Activated T-cell treated with anti-CD3 and anti-CD28 coated beads for 1 hour (primary cell): ENCODE measurements around the gene IL1RL1.
A peak's percentile ranks its signal among the peaks of the same experiment; 100 is the strongest.

Source experiments
- DNase-seq: peaks from one replicate; pipeline ENCODE4 v3.0.0-alpha.2; 2020; ENCODE audit warnings: low read depth

Gene IL1RL1

DNA sequence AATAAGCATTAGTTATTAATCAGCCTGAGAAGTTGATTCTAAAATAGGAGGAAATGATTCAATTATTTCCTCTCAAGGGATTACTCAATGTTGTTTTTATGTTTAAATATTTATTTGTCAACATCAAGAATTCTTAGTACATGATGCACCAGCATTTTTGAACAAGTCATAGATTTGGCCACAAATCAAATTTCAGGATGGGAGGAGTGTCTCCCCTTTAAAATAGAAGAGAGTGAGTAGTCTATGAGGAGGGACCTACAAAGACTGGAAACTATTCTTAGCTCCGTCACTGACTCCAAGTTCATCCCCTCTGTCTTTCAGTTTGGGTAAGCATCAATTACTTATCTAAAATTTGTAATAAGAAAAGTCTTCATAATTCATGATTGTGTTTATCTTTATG lies 25.6 kb downstream of the IL1RL1 start:
- DNase-seq = no peak

DNA sequence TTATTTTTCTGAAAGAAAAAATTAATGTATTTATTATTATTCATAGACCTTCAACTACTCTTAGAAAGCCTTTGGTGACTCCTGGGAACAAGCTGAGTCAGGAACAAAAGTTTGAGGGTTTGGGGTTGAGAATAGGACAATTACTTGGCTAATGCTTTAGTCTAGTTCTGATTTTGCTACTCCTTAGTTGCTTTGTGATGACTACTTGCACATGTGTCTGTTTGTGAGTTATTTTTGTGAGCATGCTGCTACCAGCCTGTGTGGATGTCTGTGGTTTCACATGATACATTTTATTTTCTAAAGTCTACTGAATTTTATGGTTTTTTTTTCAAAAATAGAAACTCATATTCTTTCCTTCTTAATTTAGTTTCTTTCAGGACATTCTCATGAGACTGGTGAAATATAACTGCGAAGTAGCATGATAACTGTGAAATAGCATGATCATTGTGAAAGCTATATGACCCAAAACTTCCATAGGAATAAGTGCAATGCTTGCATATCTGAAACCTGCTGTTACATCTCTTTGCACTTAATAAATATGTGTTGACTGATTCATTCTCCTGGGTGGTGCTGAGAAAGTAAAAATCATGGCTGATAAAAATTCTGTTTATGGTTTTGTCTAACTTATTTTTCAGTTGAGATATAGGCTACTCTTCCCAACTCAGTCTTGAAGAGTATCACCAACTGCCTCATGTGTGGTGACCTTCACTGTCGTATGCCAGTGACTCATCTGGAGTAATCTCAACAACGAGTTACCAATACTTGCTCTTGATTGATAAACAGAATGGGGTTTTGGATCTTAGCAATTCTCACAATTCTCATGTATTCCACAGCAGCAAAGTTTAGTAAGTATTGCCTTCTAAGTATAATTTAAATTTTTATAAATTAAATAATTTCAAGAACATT lies 26.4 kb downstream of the IL1RL1 start:
- no peak for DNase-seq

DNA sequence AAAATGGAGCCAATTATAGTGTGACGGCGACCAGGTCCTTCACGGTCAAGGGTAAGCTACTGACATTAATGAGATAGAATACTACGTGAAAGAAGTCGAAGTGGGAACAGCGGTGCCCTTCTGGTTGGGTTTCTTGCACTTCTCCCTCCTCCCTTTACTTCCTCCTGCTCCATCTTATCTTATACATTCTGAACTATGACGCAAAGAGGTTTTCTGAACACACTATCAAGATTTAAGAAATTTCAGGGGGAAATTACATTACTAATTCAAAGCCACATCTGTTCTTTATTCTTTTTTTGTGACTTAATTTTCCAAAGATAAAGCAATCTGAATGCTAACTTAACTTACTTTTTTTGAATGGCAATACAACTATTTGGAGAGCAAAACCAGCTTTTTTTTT lies 29.4 kb downstream of the IL1RL1 start:
- no peak for DNase-seq

DNA sequence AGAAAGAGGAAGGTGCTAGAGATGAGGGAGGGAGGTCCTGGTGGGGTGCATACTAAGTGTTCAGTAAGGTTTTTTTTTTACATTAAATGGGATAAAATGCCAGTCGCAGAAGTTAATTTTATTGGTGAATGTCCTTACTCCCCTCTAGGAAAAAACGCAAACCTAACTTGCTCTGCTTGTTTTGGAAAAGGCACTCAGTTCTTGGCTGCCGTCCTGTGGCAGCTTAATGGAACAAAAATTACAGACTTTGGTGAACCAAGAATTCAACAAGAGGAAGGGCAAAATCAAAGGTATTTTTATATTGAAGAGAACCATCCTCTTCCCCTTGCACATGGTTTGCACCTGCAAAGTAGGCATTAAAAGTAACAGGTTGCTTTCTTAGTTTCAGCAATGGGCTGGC lies 31.5 kb downstream of the IL1RL1 start:
- no peak for DNase-seq

DNA sequence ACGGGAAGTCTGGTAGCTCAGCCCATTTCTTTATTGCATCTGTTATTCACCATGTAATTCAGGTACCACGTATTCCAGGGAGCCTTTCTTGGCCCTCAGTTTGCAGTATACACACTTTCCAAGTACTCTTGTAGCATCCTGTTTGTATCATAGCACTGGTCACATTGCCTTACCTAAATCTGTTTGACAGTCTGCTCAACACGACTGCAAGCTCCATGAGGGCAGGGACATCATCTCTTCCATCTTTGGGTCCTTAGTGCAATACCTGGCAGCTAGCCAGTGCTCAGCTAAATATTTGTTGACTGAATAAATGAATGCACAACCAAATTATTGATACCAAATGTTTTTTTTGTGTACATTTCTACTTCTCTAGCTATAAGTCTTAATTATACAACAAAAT lies 33.0 kb downstream of the IL1RL1 start:
- DNase-seq = no peak

DNA sequence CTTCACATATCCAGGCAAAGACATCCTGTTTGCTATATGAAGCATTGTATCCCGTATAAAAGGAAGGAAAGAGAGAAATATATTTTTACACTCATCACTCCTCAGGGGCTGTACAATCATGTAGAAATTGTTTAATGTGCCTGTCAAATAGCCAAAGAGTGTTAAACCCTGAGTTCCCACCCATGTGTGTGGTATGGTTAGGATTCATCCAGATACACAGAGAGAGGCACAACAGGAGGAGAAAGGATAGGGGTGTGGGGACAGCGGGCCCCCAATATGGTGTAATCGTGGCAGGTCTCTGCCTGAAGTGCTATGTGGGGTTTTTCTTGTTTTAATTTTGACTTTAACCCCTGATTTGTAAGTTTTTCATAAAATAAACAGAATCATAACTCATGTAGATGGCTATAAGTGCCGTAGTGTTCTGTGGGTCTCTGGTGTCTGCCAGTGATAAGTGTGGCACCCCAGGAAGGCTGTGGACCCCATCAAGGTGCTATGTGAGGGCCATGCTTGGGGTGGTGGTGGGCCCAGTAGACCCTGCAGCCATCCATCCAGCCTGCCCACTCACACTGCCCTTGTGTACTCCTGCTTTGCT lies 34.1 kb downstream of the IL1RL1 start:
- DNase-seq = no peak

DNA sequence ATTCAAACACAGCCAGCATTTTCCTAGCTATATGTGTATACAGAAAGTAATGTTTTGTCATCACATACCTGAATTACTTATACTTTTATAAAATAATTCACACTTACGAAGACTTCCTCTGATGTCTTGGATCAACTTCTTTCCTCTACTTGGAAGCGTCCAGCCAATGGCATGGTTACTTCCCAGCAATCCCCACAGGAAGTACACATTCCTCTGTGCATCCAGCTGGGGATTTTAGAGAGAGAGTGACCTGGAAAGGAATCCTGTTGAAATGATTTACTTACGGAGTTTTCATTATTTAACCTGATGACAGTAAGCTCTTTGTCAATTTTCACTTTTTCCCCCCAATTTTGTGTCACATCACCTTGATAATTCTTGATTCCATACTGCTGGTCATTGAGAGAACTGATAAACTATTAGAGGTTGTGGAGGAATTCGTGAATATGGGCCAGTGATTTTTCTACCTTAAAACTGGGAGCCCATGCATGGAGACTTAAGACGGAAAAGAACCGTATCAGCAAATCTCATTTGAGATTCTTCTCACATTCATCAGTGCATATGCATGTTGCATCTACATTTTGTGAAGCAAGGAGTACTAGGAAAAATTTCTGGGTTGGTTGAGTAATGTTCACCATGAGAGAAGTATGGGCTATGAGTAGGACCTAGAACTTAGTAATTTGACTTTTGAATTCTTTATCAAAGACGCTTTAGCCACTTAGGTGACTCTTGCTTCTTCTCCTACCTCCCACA lies 35.2 kb downstream of the IL1RL1 start:
- no peak for DNase-seq

DNA sequence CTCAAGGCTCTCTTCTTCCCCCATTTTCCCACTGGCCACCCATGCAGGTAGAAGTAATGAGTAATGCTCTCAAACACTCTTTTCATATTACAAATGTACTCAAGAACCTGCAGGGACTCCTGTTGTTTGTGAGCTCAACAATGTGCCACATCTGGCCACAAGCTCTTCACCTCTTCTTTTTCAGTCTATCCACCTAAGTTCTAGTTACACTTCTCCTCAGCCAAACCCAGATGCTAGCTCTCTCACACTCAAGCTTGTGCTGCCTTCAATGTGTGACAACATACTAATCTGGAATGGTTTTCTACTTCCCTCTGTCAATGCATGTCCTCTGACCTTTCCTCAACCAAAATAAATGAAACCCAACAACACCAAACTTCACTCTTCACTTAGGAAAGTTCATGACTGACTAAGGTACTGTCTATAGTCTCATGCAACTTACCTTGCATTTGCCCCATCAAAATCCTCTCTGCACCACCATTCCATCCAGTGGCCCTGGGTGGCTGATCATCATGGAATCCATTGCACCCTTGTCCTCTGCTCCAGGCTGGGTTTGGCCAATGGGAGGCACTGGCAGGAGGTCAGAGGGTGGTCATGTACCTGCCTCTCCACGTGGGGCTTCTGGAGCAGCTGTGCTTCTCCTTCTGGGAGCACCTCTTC lies 38.9 kb downstream of the IL1RL1 start:
- DNase-seq = no peak

DNA sequence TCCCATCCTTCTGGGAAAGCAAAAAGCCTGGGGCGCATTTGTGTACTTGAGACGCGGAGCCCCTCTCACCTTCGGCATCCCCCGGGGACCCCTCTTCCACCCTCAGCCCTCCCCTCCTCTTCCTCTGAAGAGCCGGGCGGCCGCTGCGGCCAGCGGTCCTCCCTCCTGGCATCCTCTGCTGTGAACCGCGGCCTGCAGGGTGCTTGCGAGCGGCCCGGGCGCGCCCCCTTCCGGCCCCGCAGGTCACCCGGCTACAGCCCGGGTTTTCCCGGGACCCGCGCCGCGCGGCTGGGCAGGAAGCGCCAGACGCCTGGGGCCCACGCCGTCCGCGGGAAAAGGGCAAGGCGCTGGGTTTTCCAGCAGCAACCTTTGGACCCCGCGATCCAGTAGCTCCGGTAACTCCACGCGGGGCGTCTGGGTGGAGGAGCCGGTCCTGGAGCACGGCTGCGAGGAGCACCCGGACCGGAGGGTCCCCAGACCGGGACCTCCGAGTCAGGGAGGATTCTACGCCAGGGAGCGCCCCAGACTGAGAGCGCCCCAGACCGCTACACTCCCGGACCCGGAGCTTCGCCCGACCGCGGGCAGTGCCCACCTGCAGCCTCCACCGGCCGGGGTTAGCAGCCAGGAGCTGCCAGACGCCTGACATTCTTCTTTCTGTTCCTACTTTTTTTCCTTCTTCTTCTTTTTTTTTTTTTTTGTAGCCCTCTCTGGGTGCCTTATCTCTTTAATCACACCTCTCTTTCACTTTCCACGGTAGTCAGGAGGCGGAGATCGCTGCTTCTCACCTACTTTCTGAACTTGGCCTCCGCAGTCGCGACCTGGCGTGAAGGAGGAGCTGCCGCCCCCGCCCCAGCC lies 44.4 kb downstream of the IL1RL1 start, which contains the start of gene IL18R1:
Gene IL18R1, plus strand, starts transcription at position 271 of the 855 bp plus-strand sequence. CDS start 6,865 bp downstream, outside the sequence.
- peak; percentile 49 for DNase-seq

DNA sequence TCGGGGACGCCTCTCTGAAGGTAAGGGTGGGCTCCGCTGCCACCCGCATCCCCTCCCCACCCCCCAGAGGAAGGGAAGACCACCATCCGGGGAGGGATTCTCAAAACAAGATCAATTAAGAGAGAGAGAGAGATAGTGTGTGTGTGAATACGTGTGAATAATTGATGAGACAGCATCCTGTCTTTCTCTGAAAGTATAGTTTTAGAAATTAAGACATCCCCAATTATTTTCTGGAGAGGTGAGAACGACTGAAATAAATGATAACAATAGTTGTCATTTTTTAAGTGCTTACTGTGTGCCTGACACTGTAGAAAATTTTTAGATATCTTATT lies 45.0 kb downstream of the IL1RL1 start:
- no peak for DNase-seq

DNA sequence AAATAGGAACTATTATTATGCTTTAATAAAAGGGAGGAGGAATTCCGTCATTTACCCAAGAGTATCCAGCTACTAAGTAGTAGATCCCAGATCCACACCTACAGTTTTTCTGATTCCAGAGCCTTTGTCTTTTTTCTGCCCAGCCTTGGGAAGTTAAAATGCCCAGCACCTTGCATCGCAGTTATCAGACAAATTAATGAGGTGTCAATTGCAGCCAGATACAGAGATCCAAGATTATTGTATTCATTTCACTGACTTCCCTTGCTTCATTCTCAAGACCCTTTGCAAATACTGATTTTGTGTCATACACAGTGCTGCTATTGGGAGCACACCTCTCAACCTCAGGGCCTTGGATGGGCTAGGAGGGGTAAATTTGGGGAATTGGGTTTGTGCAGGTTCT lies 45.4 kb downstream of the IL1RL1 start:
- DNase-seq = no peak

DNA sequence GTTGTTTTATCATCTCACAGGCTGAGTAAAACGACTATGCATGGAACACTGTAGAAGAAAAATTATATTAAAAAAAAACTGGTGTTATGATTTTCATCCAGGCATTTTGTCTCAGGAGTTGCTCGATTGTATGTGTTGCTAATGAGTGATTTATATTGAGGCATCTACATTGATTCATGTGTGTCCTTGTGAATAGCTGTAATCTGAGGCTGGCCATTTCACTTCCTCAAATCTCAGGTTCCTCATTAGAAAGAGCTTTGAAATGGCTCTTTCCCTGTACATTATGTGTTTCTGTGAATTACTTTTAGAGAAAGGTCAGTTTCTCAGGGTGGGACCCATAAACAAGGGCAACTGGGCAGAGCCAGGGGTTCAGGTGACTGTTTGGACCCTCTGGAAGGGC lies 46.6 kb downstream of the IL1RL1 start:
- DNase-seq = no peak

DNA sequence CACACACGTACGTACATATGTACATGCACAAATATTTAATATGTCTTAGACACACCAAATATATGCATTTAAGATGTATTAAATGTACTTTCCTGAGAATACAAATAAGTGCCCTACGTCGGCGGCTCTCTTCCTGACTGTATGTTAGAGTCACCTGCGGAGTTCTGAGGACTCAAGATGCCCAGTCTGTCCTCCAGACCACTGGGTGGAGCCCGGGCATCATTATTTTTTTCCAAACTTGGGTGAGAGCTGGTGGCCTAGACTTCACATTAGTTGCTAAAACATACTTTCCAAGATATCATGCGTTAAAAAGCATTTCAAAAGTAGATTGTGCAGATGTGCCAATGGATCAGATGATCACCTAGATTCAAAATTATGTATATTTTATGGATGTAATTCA lies 47.1 kb downstream of the IL1RL1 start:
- no peak for DNase-seq

DNA sequence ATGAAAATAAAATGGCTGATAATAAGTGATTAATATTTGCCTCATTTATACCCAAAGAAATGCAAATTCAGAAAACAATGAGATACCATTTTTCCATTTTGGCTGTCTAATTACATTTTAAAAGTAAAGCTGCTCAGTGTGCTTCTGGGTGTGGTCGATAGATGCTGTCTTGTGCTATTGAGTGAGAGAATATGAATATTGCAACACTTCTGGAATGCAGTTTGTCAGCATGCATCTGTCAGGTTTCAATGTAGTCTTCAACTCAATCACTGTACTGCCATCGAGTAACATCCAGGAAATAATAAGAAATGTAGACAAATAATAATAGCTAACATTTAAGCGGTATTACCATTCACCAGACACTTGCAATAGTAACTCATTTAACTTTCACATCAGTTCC lies 48.2 kb downstream of the IL1RL1 start:
- DNase-seq = no peak

DNA sequence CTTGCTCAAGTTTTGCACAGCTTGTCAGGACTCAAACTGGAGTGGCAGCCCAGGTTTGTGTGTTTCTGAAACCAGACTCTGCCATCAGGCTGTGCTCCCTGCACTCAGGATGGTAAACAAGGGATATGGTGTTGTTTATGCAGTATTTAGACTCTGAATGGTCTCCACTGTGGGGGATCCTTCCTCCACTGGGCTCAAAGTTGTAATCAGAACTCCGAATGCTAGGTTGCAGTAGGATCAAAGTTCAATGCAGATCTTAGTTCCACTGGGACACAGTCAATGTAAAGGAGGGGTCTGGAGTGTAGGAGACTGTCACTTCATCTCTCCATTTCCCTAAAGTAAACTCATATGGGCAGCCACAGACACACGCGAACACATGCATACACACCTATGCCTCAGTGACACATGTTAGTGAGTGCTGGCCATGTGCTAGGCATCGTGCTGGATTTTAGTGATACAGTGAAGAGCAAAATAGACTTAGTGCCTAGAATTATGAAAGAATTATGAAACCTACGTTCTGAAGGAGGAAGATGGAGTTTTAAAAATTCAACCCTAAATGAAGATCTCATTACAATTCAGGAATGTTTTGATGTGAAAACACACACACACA lies 50.4 kb downstream of the IL1RL1 start:
- no peak for DNase-seq

DNA sequence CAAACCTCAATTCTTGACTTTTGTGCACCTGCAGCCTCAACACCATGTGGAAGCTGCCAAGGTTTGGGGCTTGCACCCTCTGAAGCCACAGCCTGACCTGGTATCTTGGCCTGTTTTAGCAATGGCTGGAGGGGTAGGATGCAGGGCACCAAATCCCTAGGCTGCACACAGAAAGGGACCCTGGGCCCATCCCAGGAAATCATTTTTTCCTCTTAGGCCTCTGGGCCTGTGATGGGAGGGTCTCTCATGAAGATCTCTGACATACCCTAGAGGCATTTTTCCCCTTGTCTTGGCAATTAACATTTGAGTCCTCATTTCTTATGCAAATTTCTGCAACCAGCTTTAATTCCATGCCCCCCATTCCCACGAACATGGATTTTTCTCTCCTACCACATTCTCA lies 54.4 kb downstream of the IL1RL1 start:
- no peak for DNase-seq

DNA sequence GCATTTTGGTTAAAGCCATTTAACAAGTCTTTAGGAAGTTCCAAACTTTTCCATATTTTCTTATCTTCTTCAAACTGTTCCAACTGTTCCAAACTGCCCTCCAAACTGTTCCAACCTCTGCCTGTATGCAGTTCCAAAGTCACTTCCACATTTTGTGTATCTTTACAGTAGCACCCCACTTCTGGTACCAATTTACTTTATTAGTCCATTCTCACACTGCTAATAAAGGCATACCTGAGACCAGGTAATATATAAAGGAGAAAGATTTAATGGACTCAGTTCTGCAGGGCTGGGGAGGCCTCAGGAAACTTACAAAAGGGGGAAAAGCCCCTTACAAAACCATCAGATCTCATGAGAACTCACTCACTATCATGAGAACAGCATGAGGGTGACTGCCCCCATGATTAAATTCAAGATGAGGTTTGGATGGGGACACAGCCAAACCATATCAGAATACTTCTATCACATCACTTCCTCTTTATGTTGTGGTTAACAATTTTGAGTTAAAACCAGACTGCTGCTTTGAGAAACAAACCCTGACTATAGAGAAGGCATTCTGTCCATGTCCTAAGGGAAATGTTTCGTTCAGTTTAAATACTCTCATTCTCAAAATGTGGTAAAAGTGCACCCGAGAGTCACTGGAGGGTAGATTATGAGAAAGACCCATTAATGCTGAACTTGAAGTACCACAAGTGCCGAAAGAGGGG lies 55.2 kb downstream of the IL1RL1 start:
- no peak for DNase-seq

DNA sequence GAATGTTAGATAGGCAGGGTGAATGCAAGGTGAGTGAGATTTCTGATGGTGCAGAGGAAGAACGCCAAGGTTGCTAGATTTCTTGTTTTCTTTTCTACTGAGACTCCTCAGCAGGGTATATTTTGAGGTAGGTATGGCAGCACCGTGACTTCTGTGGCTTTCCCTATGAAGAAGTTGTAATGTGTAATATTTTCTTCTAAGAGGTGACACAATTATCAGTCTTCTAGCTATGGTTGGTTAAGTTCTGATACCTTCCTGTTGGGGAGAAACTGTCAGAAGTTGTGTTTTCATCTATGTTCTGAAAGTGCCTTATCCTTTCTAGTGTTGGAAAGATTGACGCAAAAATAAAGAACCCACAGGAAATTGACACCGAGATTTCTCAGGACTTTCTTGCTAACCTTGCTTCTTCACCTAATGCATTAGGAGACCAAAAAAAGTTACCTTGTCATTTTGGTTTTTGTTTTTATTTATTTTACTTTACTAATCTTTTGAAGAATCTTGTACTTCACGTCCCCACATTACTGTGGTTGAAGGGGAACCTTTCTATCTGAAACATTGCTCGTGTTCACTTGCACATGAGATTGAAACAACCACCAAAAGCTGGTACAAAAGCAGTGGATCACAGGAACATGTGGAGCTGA lies 56.1 kb downstream of the IL1RL1 start:
- no peak for DNase-seq

DNA sequence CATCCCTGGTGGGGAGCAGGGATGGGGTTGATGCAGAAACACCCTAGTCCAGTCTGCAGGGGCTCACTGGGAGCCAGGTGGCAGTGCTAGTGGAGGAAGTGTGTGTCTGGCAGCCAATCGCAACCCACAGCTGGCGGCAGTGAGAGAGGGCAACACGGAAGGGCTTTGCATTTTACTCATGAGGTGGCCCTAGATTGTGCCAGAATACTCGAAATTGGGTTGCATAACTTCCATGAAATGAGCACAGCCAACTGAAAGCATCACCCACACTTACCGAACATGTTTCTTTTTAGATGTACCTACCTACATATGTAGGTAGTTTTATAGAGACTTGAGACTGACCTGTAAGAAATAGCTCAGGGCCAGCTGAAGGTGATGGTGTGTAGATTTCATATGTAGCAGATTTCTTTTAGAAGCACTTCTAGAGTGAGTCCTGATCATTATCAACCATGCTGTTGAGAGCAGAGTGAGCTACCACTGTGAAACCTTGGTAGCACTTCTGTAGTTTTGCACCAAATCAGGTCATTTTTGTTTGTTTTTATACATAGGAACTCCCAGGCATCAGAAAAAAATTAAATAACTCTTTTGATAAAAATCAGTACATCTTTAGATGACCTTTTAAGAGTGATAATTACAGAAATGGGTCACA lies 57.2 kb downstream of the IL1RL1 start:
- DNase-seq = no peak
